Posterior cingulate gyrus (tissue), 11 donors: ENCODE data around the gene SYNGR4.

Experiments
- DNase-seq, 10 donors: peaks; one replicate each; pipeline versions ENCODE4 v3.0.0 to v3.0.0-alpha.2; 2020 to 2021; ENCODE audit warnings: mixed read lengths in 3 of 10
- intact Hi-C: fragments of 100-400 bp; cut with DNase I; formaldehyde crosslinking; loops from one replicate; pipeline ENCODE4 v1.15.1; 2023

The SYNGR4 gene, protein sequence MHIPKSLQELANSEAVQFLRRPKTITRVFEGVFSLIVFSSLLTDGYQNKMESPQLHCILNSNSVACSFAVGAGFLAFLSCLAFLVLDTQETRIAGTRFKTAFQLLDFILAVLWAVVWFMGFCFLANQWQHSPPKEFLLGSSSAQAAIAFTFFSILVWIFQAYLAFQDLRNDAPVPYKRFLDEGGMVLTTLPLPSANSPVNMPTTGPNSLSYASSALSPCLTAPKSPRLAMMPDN

GRCh38 chr19:48363810-48364597 lies at the start of gene SYNGR4, which contains the start of gene TMEM143:
TSS of gene SYNGR4 (plus strand) at chr19:48364367. CDS start at chr19:48365843, 1,476 bp downstream.
TSS of gene TMEM143 (minus strand) at chr19:48363940. CDS start at chr19:48363920, 20 bp downstream.
- intact Hi-C loops = loop anchor here (5.0 kb wide), 1 partner anchor 42 kb away; a partner anchor contains a TSS

DNA sequence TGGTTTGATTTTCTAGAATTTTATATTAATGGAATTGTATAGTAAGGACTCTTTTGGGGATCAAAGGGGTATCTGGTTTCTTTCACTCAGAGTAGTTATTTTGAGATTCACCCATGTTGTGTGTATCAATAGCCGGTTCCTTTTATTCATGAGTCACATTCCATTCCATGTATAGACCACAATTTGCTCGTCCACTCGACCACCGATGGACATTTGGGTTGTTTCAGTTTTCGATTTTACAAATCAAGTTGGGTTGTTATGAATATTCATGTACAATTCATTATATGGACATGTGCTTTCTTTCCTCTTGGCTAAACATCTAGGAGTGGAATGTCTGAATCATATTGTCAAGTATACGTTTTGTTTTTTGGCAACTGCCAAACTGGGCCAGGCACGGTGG lies 48.5 kb upstream of the SYNGR4 start:
- intact Hi-C loops = loop anchor here (2.0 to 5.0 kb wide), 2 partner anchors 77 to 273 kb away; partner anchors contain the start of genes GRIN2D and KDELR1
- no peak for DNase-seq

More at GRCh38 chr19:48363810-48364597, at the start of gene SYNGR4, which contains the start of gene TMEM143:
- peak; percentile 97 to 100 (median 98) for DNase-seq

- intact Hi-C loops = loop anchor here (5.0 kb wide), 1 partner anchor 75 kb away; the partner anchor contains the start of genes GRIN2D and KDELR1
- DNase-seq = peak in 1 of 10 donors; percentile 13
Observed at GRCh38 chr19:48317708-48317960, 46.5 kb upstream of the SYNGR4 start.

DNA sequence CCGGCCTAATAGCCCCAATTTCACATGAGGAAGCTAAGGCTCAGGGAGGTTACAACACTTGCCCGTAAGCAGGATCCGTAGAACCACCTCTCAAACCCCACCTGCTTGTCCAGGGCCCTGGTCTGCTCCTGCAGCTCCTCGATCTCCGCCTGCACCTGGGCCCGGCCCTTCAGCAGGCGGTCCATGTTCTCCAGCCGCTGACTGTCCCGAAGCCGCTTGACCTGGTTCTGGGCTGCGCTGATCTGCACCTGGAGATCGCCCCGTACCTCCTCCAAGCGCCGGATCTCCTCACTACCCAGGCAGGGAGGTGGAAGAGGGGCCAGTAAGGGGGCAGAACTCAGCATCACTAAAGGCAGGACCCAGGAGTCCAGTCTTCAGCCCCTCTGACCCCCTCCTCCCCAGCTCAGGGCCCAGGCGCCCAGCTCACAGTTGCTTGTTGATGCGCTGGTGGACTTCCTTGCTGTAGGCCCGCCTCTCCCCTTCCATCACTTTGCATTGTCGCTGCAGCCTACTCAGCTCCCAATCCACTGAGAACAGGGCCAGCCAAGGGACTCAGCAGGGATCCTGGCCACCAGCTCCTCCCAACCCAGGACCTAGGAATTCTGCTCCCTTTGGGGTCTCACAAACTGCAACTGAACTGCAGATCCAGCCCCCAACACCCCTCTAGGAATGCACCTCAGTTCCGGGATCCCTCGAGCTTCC lies 45.7 kb upstream of the SYNGR4 start:
- peak in 1 of 10 donors; percentile 60 for DNase-seq
- intact Hi-C loops = loop anchor here (5.0 kb wide), 1 partner anchor 74 kb away; the partner anchor contains the start of genes GRIN2D and KDELR1

DNA sequence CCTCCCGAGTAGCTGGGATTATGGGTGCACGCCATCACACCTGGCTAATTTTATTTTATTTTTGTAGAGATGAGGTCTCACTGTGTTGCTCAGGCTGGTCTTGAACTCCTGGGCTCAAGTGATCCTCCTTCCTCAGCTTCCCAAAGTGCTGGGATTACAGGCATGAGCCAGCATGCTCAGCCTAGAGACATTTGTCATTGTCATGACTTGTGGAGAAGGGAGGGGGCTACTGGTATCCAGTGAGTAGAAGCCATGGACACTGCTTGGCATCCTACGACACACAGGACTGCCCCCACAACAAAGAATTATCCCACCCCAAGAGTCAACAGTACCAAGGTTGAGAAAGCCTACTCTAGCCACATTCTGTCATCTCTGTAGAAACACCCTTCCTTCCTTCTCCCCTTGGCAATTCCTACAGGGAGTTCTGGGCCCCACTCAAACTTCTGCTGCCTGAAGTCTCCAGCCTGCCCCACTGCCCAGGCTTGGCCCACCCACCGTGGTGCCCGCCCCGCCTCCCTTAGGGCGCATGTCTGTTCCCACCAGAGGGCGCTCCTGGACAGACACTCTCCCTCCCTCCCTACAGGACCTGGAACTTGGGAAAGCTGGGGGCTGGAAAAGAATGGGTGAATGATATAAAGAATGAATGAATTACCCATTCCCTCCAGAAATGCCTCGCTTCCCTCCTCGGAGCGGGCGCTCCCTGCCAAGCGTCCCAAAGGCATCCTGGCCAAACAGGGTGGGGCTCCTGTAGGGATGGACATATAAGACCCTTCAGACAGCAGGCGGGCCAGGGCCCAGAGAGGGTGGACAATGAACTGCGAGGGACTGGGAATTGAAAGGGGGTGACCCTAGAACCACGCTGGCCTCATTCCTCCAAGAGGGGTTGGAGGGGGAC lies 44.3 kb upstream of the SYNGR4 start:
- DNase-seq = peak; percentile 52 to 94 (median 80)
- intact Hi-C loops = loop anchor here (2.0 to 5.0 kb wide), 3 partner anchors 15 to 72 kb away; partner anchors contain the start of genes GRIN2D, KDELR1, SYNGR4 and TMEM143

DNA sequence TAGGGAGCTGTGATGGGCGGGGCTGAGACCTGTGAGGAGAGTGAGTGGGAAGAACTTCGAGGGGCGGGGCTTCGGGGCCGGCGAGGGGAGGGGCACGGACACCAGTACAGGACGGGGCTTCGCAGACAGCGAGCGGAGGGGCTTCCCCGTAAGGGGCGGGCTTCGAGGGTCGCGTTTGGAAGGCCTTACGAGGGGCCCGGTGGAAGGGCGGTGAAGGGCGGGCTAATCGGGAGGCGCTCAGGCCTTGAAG lies 42.9 kb upstream of the SYNGR4 start:
- intact Hi-C loops = loop anchor here (2.0 to 5.0 kb wide), 2 partner anchors 14 to 41 kb away; partner anchors contain the start of genes SYNGR4 and TMEM143
- DNase-seq = peak; percentile 63 to 97 (median 78)

- DNase-seq = peak; percentile 93 to 100 (median 96)
- intact Hi-C loops = loop anchor here (2.0 to 5.0 kb wide), 2 partner anchors 13 to 40 kb away; partner anchors contain the start of genes SYNGR4 and TMEM143
Observed at GRCh38 chr19:48321622-48322591, 42.3 kb upstream of the SYNGR4 start.

DNA sequence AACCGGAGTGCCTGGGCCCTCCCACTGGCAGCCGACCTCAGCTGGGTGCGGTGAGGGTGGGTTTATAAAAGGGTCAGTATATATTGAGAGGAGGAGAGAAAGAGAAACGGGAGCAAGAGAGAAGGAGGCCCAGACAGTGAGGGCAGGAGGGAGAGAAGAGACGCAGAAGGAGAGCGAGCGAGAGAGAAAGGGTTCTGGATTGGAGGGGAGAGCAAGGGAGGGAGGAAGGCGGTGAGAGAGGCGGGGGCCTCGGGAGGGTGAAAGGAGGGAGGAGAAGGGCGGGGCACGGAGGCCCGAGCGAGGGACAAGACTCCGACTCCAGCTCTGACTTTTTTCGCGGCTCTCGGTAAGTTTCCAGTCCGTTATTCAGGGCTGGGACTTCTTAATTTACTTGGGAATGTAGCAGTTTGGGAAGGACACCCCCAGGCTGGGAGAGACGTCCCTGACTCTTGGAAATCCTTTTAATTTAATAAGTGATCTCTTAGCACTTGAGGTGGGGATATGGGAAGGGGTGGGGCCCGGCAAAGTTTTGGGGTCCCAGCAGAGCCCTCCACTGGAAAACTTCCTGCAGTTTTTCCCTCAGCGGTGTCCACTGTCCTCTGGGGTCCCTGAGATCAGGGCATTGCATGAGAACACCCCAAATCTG lies 38.8 kb upstream of the SYNGR4 start, which contains the start of gene EMP3:
TSS of gene EMP3 (plus strand) at position 288 of the 646 bp plus-strand sequence. CDS start 1,293 bp downstream, outside the sequence.
- peak in 3 of 10 donors; percentile 26 to 77 (median 68) for DNase-seq
- intact Hi-C loops = no loop called here

- intact Hi-C loops = no loop called here
- no peak for DNase-seq
Observed at GRCh38 chr19:48329167-48329891, 34.8 kb upstream of the SYNGR4 start.

DNA sequence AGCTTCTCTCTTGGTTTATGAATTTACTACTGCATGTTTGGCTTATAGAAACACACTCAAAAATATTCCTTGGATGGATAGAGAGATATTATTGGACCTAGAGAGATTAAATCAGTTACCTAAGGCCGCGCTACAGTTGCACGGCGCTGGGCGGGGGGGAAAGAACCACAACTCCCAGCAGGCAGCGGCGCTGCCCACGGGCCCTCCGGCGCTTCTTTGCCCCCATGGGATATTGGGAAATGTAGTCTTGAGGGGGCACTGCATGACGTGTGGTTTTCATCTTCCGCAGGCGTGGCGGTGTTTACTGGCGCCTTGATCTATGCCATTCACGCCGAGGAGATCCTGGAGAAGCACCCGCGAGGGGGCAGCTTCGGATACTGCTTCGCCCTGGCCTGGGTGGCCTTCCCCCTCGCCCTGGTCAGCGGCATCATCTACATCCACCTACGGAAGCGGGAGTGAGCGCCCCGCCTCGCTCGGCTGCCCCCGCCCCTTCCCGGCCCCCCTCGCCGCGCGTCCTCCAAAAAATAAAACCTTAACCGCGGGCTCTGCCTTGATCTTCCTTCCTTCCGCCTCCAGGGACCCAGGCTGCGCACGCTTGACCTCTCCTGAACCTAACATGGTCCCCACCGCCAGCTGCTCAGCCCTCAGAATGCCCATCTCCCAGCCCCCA lies 34.0 kb upstream of the SYNGR4 start:
- intact Hi-C loops = no loop called here
- DNase-seq = peak; percentile 83 to 98 (median 90)

DNA sequence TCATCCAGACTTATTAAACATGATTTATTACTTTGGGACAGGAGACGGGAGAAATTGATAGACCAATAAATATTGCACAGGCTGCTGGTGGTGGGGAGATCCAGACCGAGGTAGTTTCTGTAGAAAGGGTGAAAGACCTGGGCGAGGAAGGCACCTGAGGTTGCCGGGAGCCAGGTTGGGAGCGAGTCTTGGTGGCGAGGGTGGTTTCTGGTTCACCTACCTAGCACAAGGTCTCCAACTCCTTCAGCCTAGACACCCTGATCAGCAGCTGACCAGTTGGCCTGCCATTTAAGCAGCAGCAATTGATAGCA lies 31.9 kb upstream of the SYNGR4 start:
- intact Hi-C loops = no loop called here
- DNase-seq = peak in 1 of 10 donors; percentile 45

DNA sequence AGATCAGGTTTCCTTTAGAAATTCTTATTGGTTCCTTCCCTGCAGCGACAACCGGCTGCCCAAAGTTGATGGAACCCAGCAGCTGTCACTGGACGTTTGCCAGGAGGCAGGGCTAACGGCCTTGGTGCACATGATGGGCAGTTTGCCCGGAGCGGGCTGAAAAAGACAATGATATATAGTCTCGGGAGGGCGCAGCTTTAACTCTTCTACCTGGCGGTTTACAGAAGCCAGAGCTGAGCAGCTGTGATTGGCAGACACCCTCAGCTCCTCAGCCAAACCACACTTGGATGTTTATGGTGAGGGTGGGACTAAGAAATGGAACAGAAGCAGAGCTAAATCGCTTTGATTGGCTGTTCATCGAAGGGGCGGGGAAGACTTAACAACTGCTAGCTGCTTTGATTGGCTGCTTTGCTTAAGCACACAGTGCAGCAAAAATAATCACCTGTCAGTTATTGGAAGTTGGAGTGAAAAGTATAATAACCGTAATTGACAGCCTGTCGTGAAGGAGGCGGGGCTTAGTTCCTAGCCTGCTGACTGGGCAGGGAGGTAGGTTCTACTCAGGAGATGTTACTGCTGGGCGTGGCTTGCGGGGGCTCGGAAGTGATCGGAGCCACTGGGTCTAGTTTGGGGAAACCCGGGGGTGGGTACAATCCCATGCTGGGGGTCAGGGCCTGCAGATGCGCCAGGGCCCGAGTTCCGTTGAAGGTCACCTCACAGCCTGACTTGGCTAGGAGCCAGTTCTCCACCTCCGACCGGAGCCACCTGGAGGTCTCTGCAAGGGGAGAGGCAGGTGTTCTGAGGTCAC lies 31.3 kb upstream of the SYNGR4 start:
- DNase-seq = peak; percentile 65 to 96 (median 86)
- intact Hi-C loops = no loop called here

- peak; percentile 54 to 96 (median 72) for DNase-seq
- intact Hi-C loops = loop anchor here (2.0 kb wide), 1 partner anchor 13 kb away; a partner anchor contains a TSS
Observed at GRCh38 chr19:48333467-48334384, 30.4 kb upstream of the SYNGR4 start.

DNA sequence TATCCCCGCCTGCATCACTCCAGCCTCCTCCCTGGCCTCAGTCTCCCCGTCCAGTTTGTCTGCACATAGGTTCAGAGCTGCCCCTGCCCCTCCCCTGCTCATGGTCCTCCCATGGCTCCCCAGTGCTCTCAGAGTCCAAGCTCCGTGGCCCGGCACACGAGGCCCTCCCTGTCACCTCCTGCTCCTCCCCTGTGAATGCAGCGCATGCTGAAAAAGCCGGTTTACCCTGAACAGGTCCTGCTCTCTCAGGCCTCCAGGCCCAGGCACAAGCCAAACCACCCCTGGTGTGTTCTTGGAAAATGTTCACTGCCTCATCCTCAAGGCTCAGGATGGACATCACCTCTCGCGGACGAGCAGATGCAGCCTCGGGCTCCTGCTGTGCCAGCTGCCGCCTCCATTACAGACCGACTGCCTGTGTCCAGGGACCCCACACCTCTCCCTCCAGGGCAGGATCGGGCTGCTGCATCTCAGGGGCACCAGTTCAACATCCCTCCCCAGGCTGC lies 25.9 kb upstream of the SYNGR4 start:
- intact Hi-C loops = no loop called here
- DNase-seq = peak in 1 of 10 donors; percentile 57
